ENCODE results near the gene MEIKIN. TPM values are rescaled to one million over a fixed set of nuclear protein-coding genes. Genes with fewer than 3 reads are reported as not detected.

Gene MEIKIN
- total and polyA plus RNA-seq, 2 experiments from 2014 or later: not detected

DNA sequence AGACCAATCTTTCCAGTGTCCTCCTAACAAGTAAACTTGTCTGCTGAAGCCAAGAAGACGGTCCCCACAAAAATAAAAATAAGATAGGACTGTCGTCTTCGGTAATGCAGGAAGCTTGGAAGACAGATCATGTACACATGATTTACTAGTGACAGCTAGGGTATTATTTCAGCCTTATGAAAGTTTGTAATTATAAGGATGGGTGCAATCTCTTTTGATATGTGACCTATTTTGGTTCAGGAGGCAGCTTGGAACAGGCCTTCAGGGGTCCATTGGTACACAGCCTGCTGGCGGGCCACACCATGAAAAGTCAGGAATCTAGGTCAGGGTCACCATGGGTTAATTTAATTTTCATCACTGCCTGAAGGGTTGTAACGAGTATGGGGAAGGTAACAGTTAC lies 13.7 kb upstream of the MEIKIN start:
- Histone ChIP-seq H3K4me1 (ENCODE audit: low read depth) (no peaks in the 10 kb centered on the region), H3K27ac (no peak overlapping the region), H3K9me3 (ENCODE audit: low read depth) (no peaks in the 10 kb centered on the region), H3K4me3 (no peak overlapping the region), H3K27me3 (no peaks in the 10 kb centered on the region), H3K36me3 (no peaks in the 10 kb centered on the region)
- TF ChIP-seq, protein P1, sequence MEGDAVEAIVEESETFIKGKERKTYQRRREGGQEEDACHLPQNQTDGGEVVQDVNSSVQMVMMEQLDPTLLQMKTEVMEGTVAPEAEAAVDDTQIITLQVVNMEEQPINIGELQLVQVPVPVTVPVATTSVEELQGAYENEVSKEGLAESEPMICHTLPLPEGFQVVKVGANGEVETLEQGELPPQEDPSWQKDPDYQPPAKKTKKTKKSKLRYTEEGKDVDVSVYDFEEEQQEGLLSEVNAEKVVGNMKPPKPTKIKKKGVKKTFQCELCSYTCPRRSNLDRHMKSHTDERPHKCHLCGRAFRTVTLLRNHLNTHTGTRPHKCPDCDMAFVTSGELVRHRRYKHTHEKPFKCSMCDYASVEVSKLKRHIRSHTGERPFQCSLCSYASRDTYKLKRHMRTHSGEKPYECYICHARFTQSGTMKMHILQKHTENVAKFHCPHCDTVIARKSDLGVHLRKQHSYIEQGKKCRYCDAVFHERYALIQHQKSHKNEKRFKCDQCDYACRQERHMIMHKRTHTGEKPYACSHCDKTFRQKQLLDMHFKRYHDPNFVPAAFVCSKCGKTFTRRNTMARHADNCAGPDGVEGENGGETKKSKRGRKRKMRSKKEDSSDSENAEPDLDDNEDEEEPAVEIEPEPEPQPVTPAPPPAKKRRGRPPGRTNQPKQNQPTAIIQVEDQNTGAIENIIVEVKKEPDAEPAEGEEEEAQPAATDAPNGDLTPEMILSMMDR (IDR thresholded peaks at IDR 0.05; ENCODE audit: low read depth, low read length): no peak
- DNase-seq (ENCODE audit: low read depth in 1 of 2, low spot score in 1 of 2): no peak

DNA sequence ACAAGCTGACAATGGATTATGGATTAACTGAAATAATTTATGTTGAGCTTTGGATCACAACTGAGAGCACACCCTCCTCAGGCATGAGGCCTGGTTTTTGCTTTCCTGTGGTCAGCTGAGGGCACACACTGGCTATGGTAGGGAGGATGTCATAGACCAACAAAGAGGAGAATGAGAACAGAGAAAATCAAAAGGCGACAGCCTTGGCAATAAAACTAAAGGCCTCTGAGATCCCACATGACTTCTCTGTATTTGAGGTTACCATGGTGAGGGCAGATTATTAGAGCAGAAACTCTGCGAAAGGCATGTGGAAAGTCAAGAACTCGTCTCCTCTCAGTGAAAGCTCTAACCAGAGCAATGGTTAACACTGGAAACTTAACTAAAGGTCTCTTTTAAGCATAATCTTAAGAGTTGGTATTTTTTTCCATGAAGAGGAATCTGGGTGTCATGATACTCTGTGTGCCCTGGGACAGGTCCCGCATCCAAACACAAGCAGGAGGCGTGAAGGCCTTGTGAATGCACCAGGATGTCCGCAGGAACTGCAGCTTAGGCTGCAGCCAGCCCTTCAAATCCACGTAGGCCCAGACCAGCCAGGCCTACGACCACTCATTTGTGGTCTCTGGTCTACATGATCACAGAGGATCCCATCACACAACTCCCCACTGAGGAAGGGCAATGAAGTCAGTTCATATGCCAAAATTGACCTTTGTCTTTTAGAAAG lies 12.4 kb upstream of the MEIKIN start:
- TF ChIP-seq, protein P1 (IDR thresholded peaks at IDR 0.05; ENCODE audit: low read depth, low read length): no peak
- Histone ChIP-seq H3K4me1 (ENCODE audit: low read depth) (no peaks in the 10 kb centered on the region), H3K9me3 (ENCODE audit: low read depth) (no peaks in the 10 kb centered on the region), H3K27ac (no peak overlapping the region), H3K4me3 (no peak overlapping the region), H3K27me3 (no peaks in the 10 kb centered on the region), H3K36me3 (no peaks in the 10 kb centered on the region)
- DNase-seq (ENCODE audit: low read depth in 1 of 2, low spot score in 1 of 2): no peak

DNA sequence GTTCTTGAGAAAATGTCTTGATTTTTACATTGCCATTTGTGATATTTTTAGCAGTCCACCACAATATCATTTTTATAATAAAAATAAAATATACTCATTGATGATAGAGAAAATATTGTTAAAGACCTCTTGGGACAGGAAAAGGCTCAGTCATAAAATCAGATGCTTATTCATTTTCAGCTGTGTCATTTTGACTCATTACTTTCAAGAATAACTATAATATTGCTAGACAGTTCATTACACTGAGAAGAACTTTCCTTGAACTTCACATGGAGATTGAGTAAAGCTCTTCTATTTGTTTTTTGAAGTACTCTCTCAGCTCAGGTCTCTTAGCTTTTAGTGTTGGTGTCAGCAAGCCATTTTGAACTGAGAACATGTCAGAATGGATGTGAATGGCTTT lies 8.5 kb upstream of the MEIKIN start:
- H3K36me3 ChIP-seq: no peaks in the 10 kb centered on the region
- no peak overlapping the region for H3K27ac ChIP-seq
- no peak for DNase-seq (ENCODE audit: low read depth in 1 of 2, low spot score in 1 of 2)
- no peaks in the 10 kb centered on the region for H3K4me1 ChIP-seq (ENCODE audit: low read depth)
- H3K9me3 ChIP-seq (ENCODE audit: low read depth): no peaks in the 10 kb centered on the region
- no peak overlapping the region for H3K4me3 ChIP-seq
- TF ChIP-seq, protein P1 (IDR thresholded peaks at IDR 0.05; ENCODE audit: low read depth, low read length): no peak
- H3K27me3 ChIP-seq: no peaks in the 10 kb centered on the region

DNA sequence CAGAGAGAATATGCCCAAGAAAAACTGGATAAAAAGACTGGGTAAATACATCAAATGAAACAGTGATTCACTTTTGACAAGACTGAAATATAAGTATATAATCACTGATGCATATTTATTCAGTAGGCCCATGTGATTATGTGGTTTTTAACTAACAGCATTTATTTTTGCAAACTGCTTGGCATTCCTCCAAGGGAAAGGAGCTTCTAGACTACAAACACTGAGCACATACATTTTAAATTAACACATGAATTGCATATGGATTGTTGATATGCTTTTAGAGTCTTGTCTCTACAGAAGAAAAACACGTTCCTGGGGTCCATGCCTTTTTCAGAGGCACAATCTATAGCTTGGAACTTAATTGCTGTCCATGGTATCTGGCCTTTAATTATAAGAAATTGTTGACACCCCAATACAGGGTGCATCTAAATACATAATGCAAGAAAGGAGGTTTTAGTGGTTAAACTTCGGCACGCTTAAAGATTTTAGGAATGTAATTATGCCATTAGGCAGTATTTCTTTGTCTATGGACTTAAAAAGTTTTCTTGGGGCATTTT lies 6.9 kb upstream of the MEIKIN start:
- Histone ChIP-seq H3K36me3 (no peaks in the 10 kb centered on the region), H3K4me1 (ENCODE audit: low read depth) (no peaks in the 10 kb centered on the region), H3K27me3 (no peaks in the 10 kb centered on the region), H3K27ac (no peak overlapping the region), H3K4me3 (no peak overlapping the region), H3K9me3 (ENCODE audit: low read depth) (no peaks in the 10 kb centered on the region)
- TF ChIP-seq, protein P1 (IDR thresholded peaks at IDR 0.05; ENCODE audit: low read depth, low read length): no peak
- peak in 1 of 2 donors; percentile 7 for DNase-seq (ENCODE audit: low read depth in 1 of 2, low spot score in 1 of 2)

DNA sequence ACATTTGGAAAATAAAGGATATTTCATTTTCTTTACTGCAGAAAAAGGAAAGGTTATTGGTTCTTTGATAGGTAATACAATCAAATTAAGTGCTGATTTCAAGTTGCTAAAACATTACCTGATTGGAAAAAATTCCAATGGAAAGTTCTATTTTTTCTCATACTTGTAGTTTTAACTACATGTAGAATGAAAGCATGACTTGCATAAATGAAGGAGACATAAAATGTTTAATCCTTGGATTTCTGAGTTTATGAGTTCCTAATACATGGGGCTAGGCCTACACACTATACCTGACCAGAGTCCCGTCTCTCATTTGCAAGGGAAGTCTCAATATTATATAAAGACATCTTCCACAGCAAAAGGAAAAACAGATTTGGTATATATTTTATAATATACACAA lies 5.2 kb upstream of the MEIKIN start:
- no peak for DNase-seq (ENCODE audit: low read depth in 1 of 2, low spot score in 1 of 2)
- H3K4me3 ChIP-seq: no peak overlapping the region
- H3K4me1 ChIP-seq (ENCODE audit: low read depth): no peaks in the 10 kb centered on the region
- H3K27ac ChIP-seq: no peak overlapping the region
- H3K9me3 ChIP-seq (ENCODE audit: low read depth): no peaks in the 10 kb centered on the region
- H3K36me3 ChIP-seq: no peaks in the 10 kb centered on the region
- TF ChIP-seq, protein P1 (IDR thresholded peaks at IDR 0.05; ENCODE audit: low read depth, low read length): no peak
- no peaks in the 10 kb centered on the region for H3K27me3 ChIP-seq

Data from cardiac muscle cell (in vitro differentiated cells and primary cell).